H9 (cell line): ENCODE results near the gene SOX30. TPM values are rescaled to one million over a fixed set of nuclear protein-coding genes. Genes with fewer than 3 reads are reported as not detected.

Experiments used
- DNase-seq: peaks from one replicate; pipeline ENCODE4 v3.0.0-alpha.2; 2017
- H2AFZ ChIP-seq: one replicate; pipeline ENCODE4 v1.6.1; 2013; ENCODE audit warnings: mild to moderate bottlenecking, low read length, control low read depth, moderate library complexity
- H2AK5ac ChIP-seq: 2 replicates; pipeline ENCODE4 v1.6.1; 2013; ENCODE audit warnings: low read length, control low read depth, mixed read lengths; ENCODE audit not compliant: insufficient read length
- H2BK120ac ChIP-seq: one replicate; pipeline ENCODE4 v1.6.1; 2013; ENCODE audit warnings: low read depth, mild to moderate bottlenecking, low read length, control low read depth, inconsistent platforms; ENCODE audit not compliant: poor library complexity, severe bottlenecking
- H2BK12ac ChIP-seq: 2 replicates; pipeline ENCODE4 v1.6.1; 2013; ENCODE audit warnings: low read length, control low read depth, mixed read lengths, low read depth; ENCODE audit not compliant: insufficient read length
- H2BK15ac ChIP-seq: 2 replicates; pipeline ENCODE4 v1.6.1; 2013; ENCODE audit warnings: low read depth, low read length, control low read depth
- H2BK20ac ChIP-seq: one replicate; pipeline ENCODE4 v1.6.1; 2013; ENCODE audit warnings: low read depth, mild to moderate bottlenecking, low read length, control low read depth, inconsistent platforms; ENCODE audit not compliant: poor library complexity, severe bottlenecking
- H2BK5ac ChIP-seq: 2 replicates; pipeline ENCODE4 v1.6.1; 2013; ENCODE audit warnings: low read length, control low read depth, mixed read lengths; ENCODE audit not compliant: insufficient read length
- H3K14ac ChIP-seq: 2 replicates; pipeline ENCODE4 v1.6.1; 2013; ENCODE audit warnings: low read length, control low read depth; ENCODE audit not compliant: insufficient read depth
- H3K18ac ChIP-seq: 2 replicates; pipeline ENCODE4 v1.6.1; 2013; ENCODE audit warnings: low read depth, mild to moderate bottlenecking, mixed read lengths, low read length, control low read depth; ENCODE audit not compliant: insufficient read length
- H3K23ac ChIP-seq: 2 replicates; pipeline ENCODE4 v1.6.1; 2013; ENCODE audit warnings: low read length, control low read depth, mixed read lengths, low read depth; ENCODE audit not compliant: insufficient read length
- H3K23me2 ChIP-seq: 2 replicates; pipeline ENCODE4 v1.6.1; 2013; ENCODE audit warnings: low read depth, mild to moderate bottlenecking, mixed read lengths, low read length, control low read depth; ENCODE audit not compliant: insufficient read length, poor library complexity, severe bottlenecking
- H3K27ac ChIP-seq: 2 replicates; pipeline ENCODE4 v1.5.1; 2013; ENCODE audit warnings: low read length, control low read depth, mixed read lengths, low read depth; ENCODE audit not compliant: insufficient read length
- H3K27me3 ChIP-seq: 2 replicates; pipeline ENCODE4 v1.6.1; 2013; ENCODE audit warnings: low read length, control low read depth, inconsistent platforms; ENCODE audit not compliant: insufficient read depth
- H3K4ac ChIP-seq: 2 replicates; pipeline ENCODE4 v1.6.1; 2013; ENCODE audit warnings: low read depth, mild to moderate bottlenecking, control low read depth, inconsistent platforms, low read length, moderate library complexity
- H3K4me1 ChIP-seq: 2 replicates; pipeline ENCODE4 v1.6.1; 2013; ENCODE audit warnings: low read length, control low read depth, inconsistent platforms; ENCODE audit not compliant: insufficient read depth
- H3K4me2 ChIP-seq: 2 replicates; pipeline ENCODE4 v1.6.1; 2013; ENCODE audit warnings: low read length, control low read depth, mixed read lengths; ENCODE audit not compliant: insufficient read length, insufficient read depth
- H3K56ac ChIP-seq: 2 replicates; pipeline ENCODE4 v1.6.1; 2013; ENCODE audit warnings: low read depth, mild to moderate bottlenecking, mixed read lengths, low read length, control low read depth; ENCODE audit not compliant: insufficient read length
- H3K79me1 ChIP-seq: 2 replicates; pipeline ENCODE4 v1.6.1; 2013; ENCODE audit warnings: low read depth, mild to moderate bottlenecking, moderate library complexity, low read length, control low read depth, inconsistent platforms; ENCODE audit not compliant: insufficient read depth, poor library complexity, severe bottlenecking
- H3K79me2 ChIP-seq: 2 replicates; pipeline ENCODE4 v1.6.1; 2013; ENCODE audit warnings: low read length, control low read depth, inconsistent platforms; ENCODE audit not compliant: insufficient read depth
- H3K9ac ChIP-seq: 2 replicates; pipeline ENCODE4 v1.6.1; 2013; ENCODE audit warnings: low read length, control low read depth, mixed read lengths; ENCODE audit not compliant: insufficient read length; ENCODE audit errors: extremely low read depth
- H3K9me3 ChIP-seq: one replicate; pipeline ENCODE4 v1.6.1; 2013; ENCODE audit warnings: low read depth, low read length, inconsistent platforms; ENCODE audit not compliant: control insufficient read depth
- H3T11ph ChIP-seq: one replicate; pipeline ENCODE4 v1.6.1; 2013; ENCODE audit warnings: mild to moderate bottlenecking, low read length, control low read depth, inconsistent platforms
- H4K20me1 ChIP-seq: one replicate; pipeline ENCODE4 v1.6.1; 2013; ENCODE audit not compliant: control insufficient read depth, insufficient read length, insufficient read depth
- H4K5ac ChIP-seq: 2 replicates; pipeline ENCODE4 v1.6.1; 2013; ENCODE audit warnings: low read depth, mild to moderate bottlenecking, mixed read lengths, low read length, control low read depth; ENCODE audit not compliant: insufficient read length
- H4K8ac ChIP-seq: replicated peaks from 2 replicates; pipeline ENCODE4 v1.6.1; 2013; ENCODE audit warnings: low read length, control low read depth, mixed read lengths, low read depth; ENCODE audit not compliant: insufficient read length
- H4K91ac ChIP-seq: 2 replicates; pipeline ENCODE4 v1.6.1; 2013; ENCODE audit warnings: low read depth, mild to moderate bottlenecking, moderate library complexity, mixed read lengths, low read length, control low read depth; ENCODE audit not compliant: insufficient read length
- H3K27ac Mint-ChIP-seq, 3 experiments: 2 replicates in 2 of 3; 3 replicates in 1 of 3; pipeline ENCODE4 v1.8.0; 2020 to 2021; ENCODE audit warnings: mixed read lengths in 3 of 3, mild to moderate bottlenecking in 1 of 3, moderate library complexity in 1 of 3
- H3K27me3 Mint-ChIP-seq: 2 replicates; pipeline ENCODE4 v1.8.0; 2021; ENCODE audit warnings: low read depth, mild to moderate bottlenecking, moderate library complexity, mixed read lengths
- H3K36me3 Mint-ChIP-seq, 3 experiments: 2 replicates in 2 of 3; 3 replicates in 1 of 3; pipeline ENCODE4 v1.8.0; 2020 to 2021; ENCODE audit warnings: low read depth in 3 of 3, mixed read lengths in 3 of 3; ENCODE audit not compliant: insufficient read depth in 1 of 3
- H3K4me1 Mint-ChIP-seq, 2 experiments: 2 replicates each; pipeline ENCODE4 v1.8.0; 2020; ENCODE audit warnings: mixed read lengths in 2 of 2
- H3K4me3 Mint-ChIP-seq, 2 experiments: 2 replicates in 1 of 2; 3 replicates in 1 of 2; pipeline ENCODE4 v1.8.0; 2020 to 2021; ENCODE audit warnings: mild to moderate bottlenecking in 2 of 2, mixed read lengths in 2 of 2, moderate library complexity in 1 of 2
- H3K9me3 Mint-ChIP-seq, 2 experiments: 2 replicates in 1 of 2; 3 replicates in 1 of 2; pipeline ENCODE4 v1.8.0; 2020; ENCODE audit warnings: mild to moderate bottlenecking in 2 of 2, mixed read lengths in 2 of 2, moderate library complexity in 1 of 2
- WGBS: extraction: QIAGEN DNeasy Blood & Tissue Kit; methylation state at CpG from one replicate; pipeline ENCODE4 v1.1.7; 2013; ENCODE audit warnings: missing lambda C conversion rate, low lambda C conversion rate, mixed read lengths; ENCODE audit not compliant: insufficient read length; ENCODE audit errors: extremely low coverage; 5-methylcytosine and 5-hydroxymethylcytosine counted together
- total RNA-seq: library from RNA; stranded (reverse); gene quantifications from 2 replicates; pipeline ENCODE4 v1.2.1, GENCODE V29; 2021
- TF ChIP-seq, protein P1 (sequence below): fragments of 200-600 bp; sonication (generic); conservative IDR thresholded peaks from 3 replicates; pipeline ENCODE4 v1.8.0; 2021; ENCODE audit warnings: antibody characterized with exemption, mild to moderate bottlenecking

Gene SOX30
- total RNA-seq, 1 experiment from 2014 or later, result not detected

DNA sequence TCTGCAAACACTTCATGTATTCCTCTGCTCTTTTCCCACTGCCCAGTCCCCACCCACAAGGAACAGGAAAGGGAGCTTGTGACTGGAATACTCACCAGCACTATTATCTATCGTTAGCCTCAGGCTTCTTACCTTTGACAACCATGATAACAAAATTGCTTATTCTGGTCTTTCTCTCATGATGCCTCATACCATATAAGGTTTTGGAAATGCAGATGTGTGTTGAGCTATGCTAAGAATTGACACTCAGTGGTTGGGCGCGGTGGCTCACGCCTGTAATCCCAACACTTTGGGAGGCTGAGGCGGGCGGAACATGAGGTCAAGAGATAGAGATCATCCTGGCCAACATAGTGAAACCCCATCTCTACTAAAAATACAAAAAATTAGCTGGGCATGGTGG is 25.4 kb downstream of the SOX30 start:
- H3K23me2 ChIP-seq, result no peaks in the 10 kb centered on the region

More for the DNA sequence above, 25.4 kb downstream of the SOX30 start:
- Histone ChIP-seq H2AK5ac (no peak overlapping the region), H3K27me3 (no peaks in the 10 kb centered on the region), H2AFZ (no peak overlapping the region), H2BK12ac (no peak overlapping the region), H3K56ac (no peak overlapping the region), H3K14ac (no peak overlapping the region), H2BK120ac (no peak overlapping the region), H3K4me2 (no peak overlapping the region), H3K9me3 (no peaks in the 10 kb centered on the region), H2BK15ac (no peak overlapping the region), H3K79me2 (no peaks in the 10 kb centered on the region), H3K79me1 (no peaks in the 10 kb centered on the region), H3K4ac (no peak overlapping the region), H2BK5ac (no peak overlapping the region), H3T11ph (no peak overlapping the region), H2BK20ac (no peak overlapping the region), H3K4me1 (no peaks in the 10 kb centered on the region), H3K27ac (no peak overlapping the region), H4K91ac (no peak overlapping the region), H3K23ac (no peak overlapping the region), H4K20me1 (no peaks in the 10 kb centered on the region), H4K5ac (no peak overlapping the region), H3K9ac (no peak overlapping the region), H3K18ac (no peak overlapping the region), H4K8ac (no peak overlapping the region)
- Mint-ChIP-seq H3K9me3 (peaks cover 2 to 8% of the 10 kb centered on the region in 2 experiments; a peak in 1 of 5 replicates), H3K4me3 (no peak overlapping the region), H3K36me3 (no peaks in the 10 kb centered on the region), H3K27me3 (no peaks in the 10 kb centered on the region; the same call in none of the 2 replicates), H3K27ac (no peak overlapping the region), H3K4me1 (no peaks in the 10 kb centered on the region)
- no CpG with 5 or more reads among the region's 6 CpGs for WGBS
- TF ChIP-seq, protein P1, sequence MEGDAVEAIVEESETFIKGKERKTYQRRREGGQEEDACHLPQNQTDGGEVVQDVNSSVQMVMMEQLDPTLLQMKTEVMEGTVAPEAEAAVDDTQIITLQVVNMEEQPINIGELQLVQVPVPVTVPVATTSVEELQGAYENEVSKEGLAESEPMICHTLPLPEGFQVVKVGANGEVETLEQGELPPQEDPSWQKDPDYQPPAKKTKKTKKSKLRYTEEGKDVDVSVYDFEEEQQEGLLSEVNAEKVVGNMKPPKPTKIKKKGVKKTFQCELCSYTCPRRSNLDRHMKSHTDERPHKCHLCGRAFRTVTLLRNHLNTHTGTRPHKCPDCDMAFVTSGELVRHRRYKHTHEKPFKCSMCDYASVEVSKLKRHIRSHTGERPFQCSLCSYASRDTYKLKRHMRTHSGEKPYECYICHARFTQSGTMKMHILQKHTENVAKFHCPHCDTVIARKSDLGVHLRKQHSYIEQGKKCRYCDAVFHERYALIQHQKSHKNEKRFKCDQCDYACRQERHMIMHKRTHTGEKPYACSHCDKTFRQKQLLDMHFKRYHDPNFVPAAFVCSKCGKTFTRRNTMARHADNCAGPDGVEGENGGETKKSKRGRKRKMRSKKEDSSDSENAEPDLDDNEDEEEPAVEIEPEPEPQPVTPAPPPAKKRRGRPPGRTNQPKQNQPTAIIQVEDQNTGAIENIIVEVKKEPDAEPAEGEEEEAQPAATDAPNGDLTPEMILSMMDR, result no peak
- DNase-seq, result no peak
